Endometrial microvascular endothelial cells (primary cell): Measurements from ENCODE around the gene MAMDC2. TPM values are rescaled to one million over a fixed set of nuclear protein-coding genes. Genes with fewer than 3 reads are reported as not detected.
"Not testable (repeated sequence)": the region's sequence is repeated elsewhere in the genome, so short reads cannot be mapped to it uniquely, and the experiment has no call there.

Experiments used
- in situ Hi-C: cut with HindIII; loops from 2 replicates; pipeline ENCODE4 v1.10.0; 2017; ENCODE audit warnings: low sequenced_read_pairs, low pct_unique_long_range_greater_than_20kb; ENCODE audit errors: inconsistent ontology term
- total RNA-seq: library from RNA; depleted of rRNA; stranded (reverse); fragments of >200 nt; gene quantifications from one replicate; pipeline ENCODE4 v1.2.3, GENCODE V29; 2015; ENCODE audit errors: inconsistent ontology term

The MAMDC2 gene
- total RNA-seq, 1 donor from 2014 or later: 1.0 TPM

GRCh38 chr9:70144131-70144503 lies 100.5 kb downstream of the MAMDC2 start:
- in situ Hi-C loops: no loop called here

GRCh38 chr9:70145981-70146380 lies 102.3 kb downstream of the MAMDC2 start:
- in situ Hi-C loops: no loop called here

GRCh38 chr9:70147196-70147595 lies 103.5 kb downstream of the MAMDC2 start:
- in situ Hi-C loops: no loop called here

GRCh38 chr9:70147651-70148050 lies 104.0 kb downstream of the MAMDC2 start:
- in situ Hi-C loops: no loop called here

GRCh38 chr9:70152350-70152749 lies 108.7 kb downstream of the MAMDC2 start:
- in situ Hi-C loops: no loop called here

- in situ Hi-C loops: no loop called here
Observed at GRCh38 chr9:70156729-70157128, 113.1 kb downstream of the MAMDC2 start.

GRCh38 chr9:70159630-70160029 lies 116.0 kb downstream of the MAMDC2 start:
- in situ Hi-C loops: no loop called here

- in situ Hi-C loops: no loop called here
Observed at GRCh38 chr9:70160686-70161600, 117.3 kb downstream of the MAMDC2 start.

- in situ Hi-C loops: no loop called here
Observed at GRCh38 chr9:70165006-70165602, 121.5 kb downstream of the MAMDC2 start.

- in situ Hi-C loops: no loop called here
Observed at GRCh38 chr9:70168521-70168920, 124.9 kb downstream of the MAMDC2 start.

- in situ Hi-C loops: no loop called here
Observed at GRCh38 chr9:70169222-70169621, 125.6 kb downstream of the MAMDC2 start.

- in situ Hi-C loops: no loop called here
Observed at GRCh38 chr9:70170151-70170790, 126.6 kb downstream of the MAMDC2 start.

- in situ Hi-C loops: no loop called here
Observed at GRCh38 chr9:70172532-70172931, 128.9 kb downstream of the MAMDC2 start.

- in situ Hi-C loops: no loop called here
Observed at GRCh38 chr9:70177121-70177520, 133.5 kb downstream of the MAMDC2 start.

- in situ Hi-C loops: no loop called here
Observed at GRCh38 chr9:70192707-70193106, 149.1 kb downstream of the MAMDC2 start.

GRCh38 chr9:70195456-70195855 lies 151.8 kb downstream of the MAMDC2 start:
- in situ Hi-C loops: no loop called here

GRCh38 chr9:70197216-70198044 lies 153.8 kb downstream of the MAMDC2 start:
- in situ Hi-C loops: no loop called here

GRCh38 chr9:70204743-70205142 lies 161.1 kb downstream of the MAMDC2 start:
- in situ Hi-C loops: not testable (repeated sequence)

GRCh38 chr9:70205366-70206020 lies 161.8 kb downstream of the MAMDC2 start:
- in situ Hi-C loops: no loop called here
